Neural progenitor cell (in vitro differentiated cells): ENCODE measurements around the gene SAC3D1. TPM values are rescaled to one million over a fixed set of nuclear protein-coding genes. Genes with fewer than 3 reads are reported as not detected.

ENCODE experiments used
- DNase-seq: peaks from one replicate; pipeline ENCODE4 v3.0.0-alpha.2; 2016; ENCODE audit warnings: low spot score
- H2AFZ ChIP-seq: fragments of 200-600 bp; sonication (generic); replicated peaks from 2 replicates; pipeline ENCODE4 v1.6.1; 2016; ENCODE audit warnings: antibody characterized with exemption
- H3F3A ChIP-seq: fragments of 200-600 bp; sonication (generic); 2 replicates; pipeline ENCODE4 v1.6.1; 2016; ENCODE audit warnings: antibody characterized with exemption, low read depth
- H3K27ac ChIP-seq: fragments of 200-600 bp; sonication (generic); 2 replicates; pipeline ENCODE4 v1.5.1; 2016; ENCODE audit warnings: mild to moderate bottlenecking
- H3K27me3 ChIP-seq: fragments of 200-600 bp; sonication (generic); 2 replicates; pipeline ENCODE4 v1.6.1; 2016; ENCODE audit warnings: mild to moderate bottlenecking, moderate library complexity
- H3K36me3 ChIP-seq: fragments of 200-600 bp; sonication (generic); 2 replicates; pipeline ENCODE4 v1.5.1; 2016
- H3K4me1 ChIP-seq: fragments of 200-600 bp; sonication (generic); 2 replicates; pipeline ENCODE4 v1.6.1; 2016; ENCODE audit warnings: mixed run types
- H3K4me2 ChIP-seq: fragments of 200-600 bp; sonication (generic); 2 replicates; pipeline ENCODE4 v1.6.1; 2016
- H3K4me3 ChIP-seq: fragments of 200-600 bp; sonication (generic); 2 replicates; pipeline ENCODE4 v1.5.1; 2016
- H3K79me2 ChIP-seq: fragments of 200-600 bp; sonication (generic); 2 replicates; pipeline ENCODE4 v1.6.1; 2016; ENCODE audit warnings: low read depth
- H3K9ac ChIP-seq: fragments of 200-600 bp; sonication (generic); 2 replicates; pipeline ENCODE4 v1.6.1; 2016
- H3K9me3 ChIP-seq: fragments of 200-600 bp; sonication (generic); 2 replicates; pipeline ENCODE4 v1.5.1; 2016; ENCODE audit warnings: low read depth
- H4K20me1 ChIP-seq: fragments of 200-600 bp; sonication (generic); 2 replicates; pipeline ENCODE4 v1.6.1; 2016; ENCODE audit warnings: low read depth
- H3K27ac Mint-ChIP-seq: 3 replicates; pipeline ENCODE4 v1.8.0; 2021; ENCODE audit warnings: mixed read lengths
- H3K27me3 Mint-ChIP-seq: 2 replicates; pipeline ENCODE4 v1.8.0; 2022; ENCODE audit warnings: low read depth, mild to moderate bottlenecking, inconsistent platforms, moderate library complexity, mixed read lengths; ENCODE audit not compliant: insufficient read depth
- H3K36me3 Mint-ChIP-seq: 3 replicates; pipeline ENCODE4 v1.8.0; 2021; ENCODE audit warnings: mixed read lengths
- H3K4me1 Mint-ChIP-seq: 3 replicates; pipeline ENCODE4 v1.8.0; 2021; ENCODE audit warnings: mixed read lengths
- H3K4me3 Mint-ChIP-seq: 3 replicates; pipeline ENCODE4 v1.8.0; 2021; ENCODE audit warnings: mild to moderate bottlenecking, moderate library complexity, mixed read lengths
- H3K9me3 Mint-ChIP-seq: 3 replicates; pipeline ENCODE4 v1.8.0; 2020; ENCODE audit warnings: mixed read lengths
- EZH2 ChIP-seq: fragments of 200-600 bp; sonication (generic); IDR thresholded peaks from 2 replicates; pipeline ENCODE4 v1.6.1; 2017; ENCODE audit warnings: antibody characterized with exemption, mild to moderate bottlenecking, moderate library complexity
- EZH2phosphoT487 ChIP-seq: fragments of 200-600 bp; sonication (generic); IDR thresholded peaks from 2 replicates; pipeline ENCODE4 v1.6.1; 2017; ENCODE audit warnings: antibody characterized with exemption
- total RNA-seq: library from RNA; depleted of rRNA; stranded (reverse); fragments of >200 nt; gene quantifications from 2 replicates; pipeline ENCODE4 v1.2.3, GENCODE V29; 2015; ENCODE audit warnings: low replicate concordance
- TF ChIP-seq, protein P1 (sequence below): fragments of 200-600 bp; sonication (generic); IDR thresholded peaks from 2 replicates; pipeline ENCODE4 v1.5.1; 2017; ENCODE audit warnings: antibody characterized with exemption, mild to moderate bottlenecking

Gene SAC3D1
- total RNA-seq, 1 donor from 2014 or later, result 3.0 TPM

DNA sequence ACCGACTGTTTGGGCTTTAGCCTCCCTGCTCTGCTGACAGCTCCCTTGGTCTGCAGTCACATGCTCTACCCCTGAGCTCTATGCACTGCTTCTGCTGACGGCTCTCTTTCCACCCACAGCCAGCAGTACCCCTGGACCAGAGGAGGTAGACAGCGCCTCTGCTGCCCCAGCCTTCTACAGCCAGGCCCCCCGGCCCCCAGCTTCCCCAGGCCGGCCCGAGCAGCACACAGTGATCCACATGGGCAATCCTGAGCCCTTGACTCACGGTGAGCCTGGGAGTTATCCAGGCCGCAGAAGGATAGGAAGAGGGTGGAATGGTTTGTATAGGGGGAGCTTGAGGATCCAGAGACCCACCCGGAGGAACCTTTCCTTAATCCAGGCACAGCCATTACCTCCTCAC lies 45.8 kb downstream of the SAC3D1 start:
- no peaks in the 10 kb centered on the region for H3K9me3 Mint-ChIP-seq
- H3K9ac ChIP-seq, result no peak overlapping the region
- H3K9me3 ChIP-seq, result no peaks in the 10 kb centered on the region
- peak overlapping the region; percentile 48 for H3K4me3 Mint-ChIP-seq
- peaks cover 14% of the 10 kb centered on the region for H3K4me1 ChIP-seq
- no peak overlapping the region for H3K4me2 ChIP-seq
- H3K27me3 Mint-ChIP-seq, result peaks cover 9% of the 10 kb centered on the region
- H2AFZ ChIP-seq, result no peak overlapping the region
- H3K27me3 ChIP-seq, result no peaks in the 10 kb centered on the region
- no peaks in the 10 kb centered on the region for H4K20me1 ChIP-seq
- H3K79me2 ChIP-seq, result peaks cover 32% of the 10 kb centered on the region
- peaks cover 8% of the 10 kb centered on the region for H3F3A ChIP-seq
- no peak overlapping the region for H3K4me3 ChIP-seq
- H3K36me3 Mint-ChIP-seq, result peaks cover 6% of the 10 kb centered on the region
- no peak overlapping the region for H3K27ac ChIP-seq
- DNase-seq, result no peak
- H3K36me3 ChIP-seq, result no peaks in the 10 kb centered on the region
- no peak overlapping the region for H3K27ac Mint-ChIP-seq
- TF ChIP-seq EZH2 (no peak), EZH2phosphoT487 (no peak)
- TF ChIP-seq, protein P1, sequence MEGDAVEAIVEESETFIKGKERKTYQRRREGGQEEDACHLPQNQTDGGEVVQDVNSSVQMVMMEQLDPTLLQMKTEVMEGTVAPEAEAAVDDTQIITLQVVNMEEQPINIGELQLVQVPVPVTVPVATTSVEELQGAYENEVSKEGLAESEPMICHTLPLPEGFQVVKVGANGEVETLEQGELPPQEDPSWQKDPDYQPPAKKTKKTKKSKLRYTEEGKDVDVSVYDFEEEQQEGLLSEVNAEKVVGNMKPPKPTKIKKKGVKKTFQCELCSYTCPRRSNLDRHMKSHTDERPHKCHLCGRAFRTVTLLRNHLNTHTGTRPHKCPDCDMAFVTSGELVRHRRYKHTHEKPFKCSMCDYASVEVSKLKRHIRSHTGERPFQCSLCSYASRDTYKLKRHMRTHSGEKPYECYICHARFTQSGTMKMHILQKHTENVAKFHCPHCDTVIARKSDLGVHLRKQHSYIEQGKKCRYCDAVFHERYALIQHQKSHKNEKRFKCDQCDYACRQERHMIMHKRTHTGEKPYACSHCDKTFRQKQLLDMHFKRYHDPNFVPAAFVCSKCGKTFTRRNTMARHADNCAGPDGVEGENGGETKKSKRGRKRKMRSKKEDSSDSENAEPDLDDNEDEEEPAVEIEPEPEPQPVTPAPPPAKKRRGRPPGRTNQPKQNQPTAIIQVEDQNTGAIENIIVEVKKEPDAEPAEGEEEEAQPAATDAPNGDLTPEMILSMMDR, result no peak
- H3K4me1 Mint-ChIP-seq, result peaks cover 23% of the 10 kb centered on the region

- H3K4me1 ChIP-seq, result peaks cover 14% of the 10 kb centered on the region
- no peak overlapping the region for H3K27ac Mint-ChIP-seq
- no peaks in the 10 kb centered on the region for H4K20me1 ChIP-seq
- H3K36me3 ChIP-seq, result no peaks in the 10 kb centered on the region
- peak overlapping the region; percentile 48 for H3K4me3 Mint-ChIP-seq
- H3K27me3 ChIP-seq, result no peaks in the 10 kb centered on the region
- peaks cover 8% of the 10 kb centered on the region for H3F3A ChIP-seq
- no peak overlapping the region for H2AFZ ChIP-seq
- DNase-seq, result no peak
- H3K4me3 ChIP-seq, result no peak overlapping the region
- no peak overlapping the region for H3K4me2 ChIP-seq
- no peaks in the 10 kb centered on the region for H3K9me3 Mint-ChIP-seq
- H3K9ac ChIP-seq, result no peak overlapping the region
- H3K27ac ChIP-seq, result no peak overlapping the region
- H3K9me3 ChIP-seq, result no peaks in the 10 kb centered on the region
- H3K27me3 Mint-ChIP-seq, result peaks cover 9% of the 10 kb centered on the region
- peaks cover 20% of the 10 kb centered on the region for H3K4me1 Mint-ChIP-seq
- peaks cover 28% of the 10 kb centered on the region for H3K79me2 ChIP-seq
- peaks cover 6% of the 10 kb centered on the region for H3K36me3 Mint-ChIP-seq
- TF ChIP-seq EZH2 (no peak), EZH2phosphoT487 (no peak)
- TF ChIP-seq, protein P1, result no peak
Observed at GRCh38 chr11:65087216-65087615, 46.2 kb downstream of the SAC3D1 start.

DNA sequence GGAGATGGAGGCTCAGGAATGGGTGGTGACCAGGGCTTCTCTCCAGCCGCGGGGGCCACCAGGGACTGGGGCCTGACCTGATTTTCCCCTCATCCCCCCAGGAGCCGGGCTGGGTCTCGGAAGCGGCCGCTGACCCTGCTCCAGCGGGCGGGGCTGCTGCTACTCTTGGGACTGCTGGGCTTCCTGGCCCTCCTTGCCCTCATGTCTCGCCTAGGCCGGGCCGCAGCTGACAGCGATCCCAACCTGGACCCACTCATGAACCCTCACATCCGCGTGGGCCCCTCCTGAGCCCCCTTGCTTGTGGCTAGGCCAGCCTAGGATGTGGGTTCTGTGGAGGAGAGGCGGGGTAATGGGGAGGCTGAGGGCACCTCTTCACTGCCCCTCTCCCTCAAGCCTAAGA lies 46.8 kb downstream of the SAC3D1 start:
- H3K9me3 ChIP-seq, result no peaks in the 10 kb centered on the region
- no peaks in the 10 kb centered on the region for H4K20me1 ChIP-seq
- peaks cover 22% of the 10 kb centered on the region for H3K79me2 ChIP-seq
- no peak overlapping the region for H3K4me3 ChIP-seq
- H3K27ac ChIP-seq, result no peak overlapping the region
- Mint-ChIP-seq H3K27me3 (peaks cover 9% of the 10 kb centered on the region), H3K27ac (no peak overlapping the region), H3K9me3 (no peaks in the 10 kb centered on the region), H3K4me1 (peaks cover 17% of the 10 kb centered on the region), H3K4me3 (no peak overlapping the region), H3K36me3 (peaks cover 5% of the 10 kb centered on the region)
- H3K4me2 ChIP-seq, result no peak overlapping the region
- no peak overlapping the region for H2AFZ ChIP-seq
- no peak for DNase-seq
- TF ChIP-seq EZH2phosphoT487, result no peak
- TF ChIP-seq, protein P1, result no peak
- H3K4me1 ChIP-seq, result peaks cover 10% of the 10 kb centered on the region
- no peak overlapping the region for H3K9ac ChIP-seq
- peaks cover 8% of the 10 kb centered on the region for H3F3A ChIP-seq
- H3K36me3 ChIP-seq, result no peaks in the 10 kb centered on the region
- no peaks in the 10 kb centered on the region for H3K27me3 ChIP-seq
